Measurements from ENCODE around the gene MAD2L2.

Gene MAD2L2

DNA sequence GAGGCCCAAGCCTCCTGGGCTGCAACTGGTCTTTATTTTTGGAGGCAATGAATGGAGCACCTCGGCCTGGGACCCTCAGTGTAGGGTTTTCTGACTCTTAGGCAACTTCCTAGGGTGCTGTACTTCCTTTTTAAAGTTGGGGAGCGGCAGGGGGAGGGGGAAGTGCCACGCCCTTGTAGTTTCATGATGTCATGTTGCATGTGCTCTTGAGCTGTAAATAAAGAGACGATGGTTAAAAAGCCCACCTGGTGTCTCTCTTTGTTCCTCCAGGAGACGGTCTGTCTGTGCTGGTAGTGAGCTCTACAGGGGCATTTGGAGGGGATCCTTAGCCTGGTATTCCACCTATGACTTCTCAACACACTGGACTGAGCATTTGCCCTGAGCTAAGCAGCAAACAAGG is 44.7 kb upstream of the MAD2L2 start:
- H3K27ac ChIP-seq (ENCODE audit: low read depth, low read length): no peak overlapping the region
- H3K4me3 ChIP-seq (ENCODE audit: insufficient read depth, low read length, poor library complexity, severe bottlenecking): no peak overlapping the region
- H4K20me1 ChIP-seq (ENCODE audit: low read depth, low read length): no peaks in the 10 kb centered on the region

GRCh38 chr1:11722538-11722937 is 41.6 kb upstream of the MAD2L2 start:
- Histone ChIP-seq H2AFZ (ENCODE audit: low read depth, low read length, severe bottlenecking) (no peak overlapping the region), H3K36me3 (ENCODE audit: low read length) (no peaks in the 10 kb centered on the region), H3K9me2 (replicated peaks; ENCODE audit: insufficient read depth, low read length) (no peaks in the 10 kb centered on the region), H3F3A (ENCODE audit: insufficient read depth) (no peaks in the 10 kb centered on the region), H4K20me1 (ENCODE audit: low read depth, low read length) (no peaks in the 10 kb centered on the region), H3K79me2 (ENCODE audit: insufficient read depth, low read length) (no peaks in the 10 kb centered on the region), H3K27ac (ENCODE audit: low read depth, low read length) (no peak overlapping the region), H3K9ac (ENCODE audit: low read length) (no peak overlapping the region), H3K4me2 (ENCODE audit: low read depth, low read length, poor library complexity, severe bottlenecking) (no peak overlapping the region), H3K27me3 (ENCODE audit: low read length) (no peaks in the 10 kb centered on the region), H3K9me3 (ENCODE audit: insufficient read depth, low read length) (no peaks in the 10 kb centered on the region), H3K4me3 (ENCODE audit: insufficient read depth, low read length, poor library complexity, severe bottlenecking) (no peak overlapping the region)
- no peak for TF ChIP-seq CTCF (IDR thresholded peaks at IDR 0.05; ENCODE audit: insufficient read depth, low read length, poor library complexity, severe bottlenecking)
- TF ChIP-seq EZH2phosphoT487 (conservative IDR thresholded peaks at IDR 0.05; ENCODE audit: low read length): no peak

More for the DNA sequence above, 44.7 kb upstream of the MAD2L2 start:
- Histone ChIP-seq H2AFZ (ENCODE audit: low read depth, low read length, severe bottlenecking) (no peak overlapping the region), H3K9ac (ENCODE audit: low read length) (no peak overlapping the region), H3K36me3 (ENCODE audit: low read length) (no peaks in the 10 kb centered on the region), H3K9me3 (ENCODE audit: insufficient read depth, low read length) (no peaks in the 10 kb centered on the region), H3K9me2 (replicated peaks; ENCODE audit: insufficient read depth, low read length) (no peaks in the 10 kb centered on the region), H3K27me3 (ENCODE audit: low read length) (no peaks in the 10 kb centered on the region), H3K4me2 (ENCODE audit: low read depth, low read length, poor library complexity, severe bottlenecking) (no peak overlapping the region), H3K79me2 (ENCODE audit: insufficient read depth, low read length) (no peaks in the 10 kb centered on the region), H3F3A (ENCODE audit: insufficient read depth) (no peaks in the 10 kb centered on the region)
- TF ChIP-seq CTCF (IDR thresholded peaks at IDR 0.05; ENCODE audit: insufficient read depth, low read length, poor library complexity, severe bottlenecking) (no peak), EZH2phosphoT487 (conservative IDR thresholded peaks at IDR 0.05; ENCODE audit: low read length) (no peak)

DNA sequence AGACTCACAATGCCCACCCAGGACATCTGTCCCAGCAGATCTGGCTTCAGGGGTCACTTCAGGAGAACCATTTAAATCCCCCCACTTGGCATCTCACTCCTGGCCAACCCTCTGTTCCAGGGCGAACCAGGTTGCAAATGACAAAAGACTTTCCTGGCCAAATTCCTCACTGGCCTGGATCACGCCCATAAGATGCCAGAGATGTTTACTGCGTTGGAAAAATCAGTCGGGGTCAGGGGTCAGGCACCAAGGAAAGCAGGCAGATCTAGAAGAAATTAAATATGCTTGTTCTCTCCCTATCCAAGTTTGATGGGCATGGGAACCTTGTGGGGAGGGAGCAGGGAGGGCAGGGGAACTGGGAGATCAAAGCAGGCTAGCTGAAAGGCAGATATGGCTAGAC is 40.4 kb upstream of the MAD2L2 start:
- H3K9me2 ChIP-seq (replicated peaks; ENCODE audit: insufficient read depth, low read length): no peaks in the 10 kb centered on the region
- no peak overlapping the region for H3K9ac ChIP-seq (ENCODE audit: low read length)
- no peak overlapping the region for H3K27ac ChIP-seq (ENCODE audit: low read depth, low read length)
- H3K79me2 ChIP-seq (ENCODE audit: insufficient read depth, low read length): no peaks in the 10 kb centered on the region
- H3K4me3 ChIP-seq (ENCODE audit: insufficient read depth, low read length, poor library complexity, severe bottlenecking): no peak overlapping the region
- no peaks in the 10 kb centered on the region for H3F3A ChIP-seq (ENCODE audit: insufficient read depth)
- no peaks in the 10 kb centered on the region for H3K9me3 ChIP-seq (ENCODE audit: insufficient read depth, low read length)
- H2AFZ ChIP-seq (ENCODE audit: low read depth, low read length, severe bottlenecking): no peak overlapping the region
- no peaks in the 10 kb centered on the region for H3K36me3 ChIP-seq (ENCODE audit: low read length)
- TF ChIP-seq EZH2phosphoT487 (conservative IDR thresholded peaks at IDR 0.05; ENCODE audit: low read length) (no peak), CTCF (IDR thresholded peaks at IDR 0.05; ENCODE audit: insufficient read depth, low read length, poor library complexity, severe bottlenecking) (no peak)
- H3K4me2 ChIP-seq (ENCODE audit: low read depth, low read length, poor library complexity, severe bottlenecking): no peak overlapping the region
- no peaks in the 10 kb centered on the region for H4K20me1 ChIP-seq (ENCODE audit: low read depth, low read length)
- no peaks in the 10 kb centered on the region for H3K27me3 ChIP-seq (ENCODE audit: low read length)
